Effector memory CD4-positive, alpha-beta T cell (primary cell): ENCODE results near the gene UGT1A5.

Experiments used
- DNase-seq, 3 donors: peaks; one replicate each; pipeline ENCODE4 v3.0.0-alpha.2; 2020
- H3K27ac ChIP-seq: 2 replicates; pipeline ENCODE4 v1.7.0; 2013; ENCODE audit warnings: mild to moderate bottlenecking, low read length, moderate library complexity; ENCODE audit not compliant: insufficient read depth, poor library complexity, severe bottlenecking
- H3K27me3 ChIP-seq: replicated peaks from 2 replicates; pipeline ENCODE4 v1.7.0; 2013; ENCODE audit warnings: mild to moderate bottlenecking, low read length; ENCODE audit not compliant: insufficient read depth, control insufficient read depth, poor library complexity, severe bottlenecking
- H3K36me3 ChIP-seq: 2 replicates; pipeline ENCODE4 v1.7.0; 2013; ENCODE audit warnings: mild to moderate bottlenecking, low read length, moderate library complexity; ENCODE audit not compliant: control insufficient read depth, insufficient read depth
- H3K4me1 ChIP-seq: 2 replicates; pipeline ENCODE4 v1.7.0; 2013; ENCODE audit warnings: low read length, mild to moderate bottlenecking; ENCODE audit not compliant: control insufficient read depth, insufficient read depth, poor library complexity, severe bottlenecking
- H3K4me3 ChIP-seq: 2 replicates; pipeline ENCODE4 v1.7.0; 2013; ENCODE audit warnings: low read length, low read depth, mild to moderate bottlenecking; ENCODE audit not compliant: insufficient read depth, poor library complexity, severe bottlenecking
- H3K9me3 ChIP-seq: 2 replicates; pipeline ENCODE4 v1.7.0; 2013; ENCODE audit warnings: mild to moderate bottlenecking, low read length, moderate library complexity; ENCODE audit not compliant: control insufficient read depth

UGT1A5 gene

DNA sequence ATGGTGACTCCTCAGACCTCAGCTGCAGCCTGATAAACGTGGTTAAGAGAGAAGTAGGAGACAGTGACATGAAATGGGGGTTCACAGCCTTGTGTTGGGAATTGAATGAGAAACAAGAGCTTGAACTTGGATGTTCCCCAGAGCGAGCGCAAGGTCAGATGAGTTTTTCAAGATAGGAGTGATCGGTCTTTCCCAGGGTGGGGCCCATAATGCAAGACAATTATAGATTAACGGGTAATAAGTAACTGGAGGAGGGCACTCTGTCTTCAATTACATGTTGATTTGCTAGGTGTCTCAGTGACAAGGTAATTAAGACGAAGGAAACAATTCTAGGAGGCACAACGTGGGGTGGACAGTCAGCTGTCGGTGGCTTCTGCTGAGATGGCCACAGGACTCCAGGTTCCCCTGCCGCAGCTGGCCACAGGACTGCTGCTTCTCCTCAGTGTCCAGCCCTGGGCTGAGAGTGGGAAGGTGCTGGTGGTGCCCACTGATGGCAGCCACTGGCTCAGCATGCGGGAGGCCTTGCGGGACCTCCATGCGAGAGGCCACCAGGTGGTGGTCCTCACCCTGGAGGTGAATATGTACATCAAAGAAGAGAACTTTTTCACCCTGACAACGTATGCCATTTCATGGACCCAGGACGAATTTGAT lies at the start of gene UGT1A5:
TSS of gene UGT1A5 (plus strand) at position 297 of the 651 bp plus-strand sequence. CDS start at position 382, 85 bp downstream.
- Histone ChIP-seq H3K27ac (no peak within 1 kb of the TSS), H3K4me1 (no peaks in the 10 kb centered on the region), H3K4me3 (no peak within 1 kb of the TSS), H3K36me3 (no peaks in the 10 kb centered on the region), H3K9me3 (no peaks in the 10 kb centered on the region), H3K27me3 (peaks cover 5% of the 10 kb centered on the region)
- DNase-seq: no peak

DNA sequence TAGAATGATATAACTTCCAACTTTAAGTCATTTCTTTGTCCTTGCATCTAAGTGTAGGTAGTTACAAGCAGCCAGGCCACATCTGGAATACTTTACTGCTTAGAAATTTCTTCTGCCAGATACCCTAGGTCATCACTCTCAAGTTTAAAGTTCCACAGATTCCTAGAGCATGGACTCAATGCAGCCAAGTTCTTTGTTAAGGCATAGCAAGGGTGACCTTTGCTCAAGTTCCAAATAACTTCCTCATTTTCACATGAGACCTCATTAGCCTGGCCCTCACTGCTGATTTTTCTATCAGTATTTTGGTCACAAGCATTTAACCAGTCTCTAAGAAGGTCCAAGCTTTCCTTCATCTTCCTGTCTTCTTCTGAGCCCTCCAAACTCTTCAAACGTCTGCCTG lies 48.8 kb upstream of the UGT1A5 start:
- H3K36me3 ChIP-seq: no peaks in the 10 kb centered on the region
- H3K27me3 ChIP-seq: no peaks in the 10 kb centered on the region
- H3K9me3 ChIP-seq: no peaks in the 10 kb centered on the region
- H3K4me3 ChIP-seq: no peak overlapping the region
- no peaks in the 10 kb centered on the region for H3K4me1 ChIP-seq
- no peak for DNase-seq
- H3K27ac ChIP-seq: no peak overlapping the region

DNA sequence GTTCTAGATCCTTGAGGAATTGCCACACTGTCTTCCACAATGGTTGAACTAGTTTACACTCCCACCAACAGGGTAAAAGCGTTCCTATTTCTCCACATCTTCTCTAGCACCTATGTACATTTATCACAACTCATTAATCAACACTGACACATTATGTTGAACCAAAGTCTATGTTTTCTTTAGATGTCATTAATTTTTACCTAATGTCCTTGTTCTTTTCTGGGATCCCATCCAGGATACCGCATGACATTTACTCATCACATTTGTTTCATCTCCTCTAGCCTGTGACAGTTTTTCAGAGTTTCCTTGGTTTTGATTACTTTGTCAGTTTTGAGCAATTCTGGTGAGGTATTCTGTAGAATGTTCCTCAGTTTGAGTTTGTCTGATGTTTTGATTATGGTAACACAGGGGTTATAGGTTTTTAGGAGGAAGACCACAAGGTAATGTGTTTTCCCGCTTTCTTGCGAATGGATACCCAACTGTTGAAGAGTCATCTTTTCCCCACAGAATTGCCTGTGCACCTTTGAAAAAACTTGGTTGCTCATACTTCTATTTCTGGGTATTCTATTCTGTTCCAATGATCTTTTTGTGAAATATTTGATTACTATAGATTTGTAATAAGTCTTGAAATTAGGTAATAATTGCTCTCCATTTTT lies 44.0 kb upstream of the UGT1A5 start:
- H3K27me3 ChIP-seq: no peaks in the 10 kb centered on the region
- no peak for DNase-seq
- no peak overlapping the region for H3K4me3 ChIP-seq
- H3K4me1 ChIP-seq: no peaks in the 10 kb centered on the region
- H3K9me3 ChIP-seq: no peaks in the 10 kb centered on the region
- no peak overlapping the region for H3K27ac ChIP-seq
- H3K36me3 ChIP-seq: no peaks in the 10 kb centered on the region

DNA sequence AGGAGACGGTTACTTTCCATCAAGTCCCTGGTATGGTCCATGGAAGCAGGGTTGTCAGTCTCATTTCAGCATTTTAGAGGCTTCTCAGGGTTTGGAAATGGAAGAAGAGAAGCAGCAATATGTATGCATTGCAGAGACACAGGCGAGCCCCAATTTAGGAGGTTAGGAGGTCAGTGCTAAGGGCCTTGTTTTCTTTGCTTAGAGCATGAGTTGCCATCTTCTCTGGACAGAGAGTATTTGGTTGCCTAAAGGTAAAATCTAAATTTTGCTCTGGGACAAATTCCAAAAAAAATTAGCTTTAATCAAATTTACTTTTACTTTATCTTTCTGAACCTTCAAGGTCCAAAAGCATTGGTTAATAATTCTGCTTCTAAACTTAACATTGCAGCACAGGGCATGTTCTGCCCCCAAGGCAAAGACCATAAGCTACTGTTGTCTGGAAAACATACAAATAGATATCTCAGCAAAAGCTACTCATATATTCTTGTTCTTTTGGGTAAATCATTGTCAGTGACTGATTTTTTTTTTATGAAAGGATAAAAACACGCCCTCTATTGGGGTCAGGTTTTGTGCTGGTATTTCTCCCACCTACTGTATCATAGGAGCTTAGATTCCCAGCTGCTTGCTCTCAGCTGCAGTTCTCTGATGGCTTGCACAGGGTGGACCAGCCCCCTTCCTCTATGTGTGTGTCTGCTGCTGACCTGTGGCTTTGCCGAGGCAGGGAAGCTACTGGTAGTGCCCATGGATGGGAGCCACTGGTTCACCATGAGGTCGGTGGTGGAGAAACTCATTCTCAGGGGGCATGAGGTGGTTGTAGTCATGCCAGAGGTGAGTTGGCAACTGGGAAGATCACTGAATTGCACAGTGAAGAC lies 41.2 kb upstream of the UGT1A5 start, which contains the start of gene UGT1A9:
TSS of gene UGT1A9 (plus strand) at position 609 of the 872 bp plus-strand sequence. CDS start at position 646, 37 bp downstream.
- DNase-seq: no peak
- no peaks in the 10 kb centered on the region for H3K36me3 ChIP-seq
- H3K27me3 ChIP-seq: no peaks in the 10 kb centered on the region
- H3K27ac ChIP-seq: no peak within 1 kb of the TSS
- no peaks in the 10 kb centered on the region for H3K4me1 ChIP-seq
- no peaks in the 10 kb centered on the region for H3K9me3 ChIP-seq
- H3K4me3 ChIP-seq: no peak within 1 kb of the TSS

DNA sequence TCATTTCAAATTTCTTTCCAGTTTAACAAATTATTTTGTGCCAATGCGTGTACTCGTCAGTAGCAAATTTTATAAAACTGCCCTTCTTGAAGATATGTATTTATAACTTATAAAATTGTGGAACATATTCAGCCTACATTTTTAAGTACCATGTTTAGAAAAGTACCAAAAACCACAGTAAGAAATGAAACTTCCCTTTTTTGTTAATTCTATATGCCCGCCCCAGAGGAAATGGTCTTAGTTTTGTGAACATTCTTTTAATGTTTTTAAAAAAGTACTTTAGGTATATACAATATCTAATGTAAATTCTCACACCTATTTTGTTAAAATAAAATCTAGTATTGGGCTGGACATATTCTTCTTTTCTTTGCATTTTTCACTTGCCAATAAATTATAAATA lies 39.8 kb upstream of the UGT1A5 start:
- DNase-seq: no peak
- no peak overlapping the region for H3K4me3 ChIP-seq
- H3K27me3 ChIP-seq: no peaks in the 10 kb centered on the region
- no peaks in the 10 kb centered on the region for H3K4me1 ChIP-seq
- no peak overlapping the region for H3K27ac ChIP-seq
- no peaks in the 10 kb centered on the region for H3K9me3 ChIP-seq
- H3K36me3 ChIP-seq: no peaks in the 10 kb centered on the region

DNA sequence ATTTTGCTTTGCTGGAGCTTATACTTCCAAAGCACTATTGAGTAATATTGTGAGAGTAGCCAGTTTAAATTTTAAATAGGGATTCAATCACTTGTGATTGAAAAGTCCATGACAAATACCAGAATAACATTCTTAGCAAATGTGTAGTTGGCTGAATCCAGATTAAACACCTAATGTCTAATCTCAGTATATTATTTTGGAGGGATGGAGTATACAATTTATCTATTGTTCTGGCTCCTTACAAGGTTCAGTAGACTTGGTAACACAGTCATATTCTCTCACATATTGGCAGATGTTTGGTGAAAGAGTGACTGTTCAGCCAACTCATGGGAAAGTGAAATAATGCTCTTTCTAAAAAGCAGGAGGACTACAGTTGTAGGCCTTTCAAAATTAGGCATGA lies 38.8 kb upstream of the UGT1A5 start:
- H3K27ac ChIP-seq: no peak overlapping the region

DNA sequence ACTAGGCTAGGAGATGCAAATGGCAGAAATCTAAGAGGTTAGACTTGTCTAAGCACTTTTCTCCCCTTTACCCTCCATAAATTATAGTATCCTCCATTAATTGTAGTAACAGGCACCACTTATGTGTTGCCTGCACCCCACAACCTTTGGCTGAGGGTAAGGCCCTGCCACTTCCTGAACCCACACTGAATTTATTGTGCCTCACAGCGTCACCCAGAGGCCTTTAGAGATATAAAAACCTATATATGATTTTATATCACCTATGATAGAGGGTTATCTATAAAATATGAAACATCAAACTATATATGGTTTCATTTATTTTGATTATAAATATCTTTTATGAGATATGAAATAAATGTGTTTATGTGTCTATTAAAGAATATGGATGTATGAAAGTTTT lies 38.4 kb upstream of the UGT1A5 start:
- H3K4me3 ChIP-seq: no peak overlapping the region
- H3K27ac ChIP-seq: no peak overlapping the region
- H3K36me3 ChIP-seq: no peaks in the 10 kb centered on the region
- H3K9me3 ChIP-seq: no peaks in the 10 kb centered on the region
- H3K4me1 ChIP-seq: no peaks in the 10 kb centered on the region
- no peak for DNase-seq
- no peaks in the 10 kb centered on the region for H3K27me3 ChIP-seq

More for the DNA sequence above, 38.8 kb upstream of the UGT1A5 start:
- H3K9me3 ChIP-seq: no peaks in the 10 kb centered on the region
- no peaks in the 10 kb centered on the region for H3K27me3 ChIP-seq
- no peak for DNase-seq
- no peaks in the 10 kb centered on the region for H3K4me1 ChIP-seq
- H3K4me3 ChIP-seq: no peak overlapping the region
- no peaks in the 10 kb centered on the region for H3K36me3 ChIP-seq

DNA sequence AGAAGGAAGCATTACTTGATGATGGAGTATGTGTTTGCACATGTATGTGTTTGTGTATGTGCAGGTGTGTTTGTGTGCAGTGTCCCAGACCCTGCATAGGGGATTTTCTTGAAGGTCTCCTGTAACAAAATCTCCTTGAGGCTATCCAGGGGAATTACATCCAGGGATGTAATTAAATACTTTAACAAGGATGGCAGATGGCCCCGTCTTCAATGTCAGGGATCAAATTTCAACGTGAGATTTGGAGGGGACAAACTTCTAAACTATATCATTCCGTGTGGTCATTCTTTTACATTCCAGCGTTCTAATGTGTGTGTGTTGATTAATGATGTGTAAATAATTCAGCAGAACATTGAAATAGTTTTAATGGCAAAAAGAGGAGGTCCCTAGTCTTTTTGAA lies 37.7 kb upstream of the UGT1A5 start:
- no peaks in the 10 kb centered on the region for H3K4me1 ChIP-seq

DNA sequence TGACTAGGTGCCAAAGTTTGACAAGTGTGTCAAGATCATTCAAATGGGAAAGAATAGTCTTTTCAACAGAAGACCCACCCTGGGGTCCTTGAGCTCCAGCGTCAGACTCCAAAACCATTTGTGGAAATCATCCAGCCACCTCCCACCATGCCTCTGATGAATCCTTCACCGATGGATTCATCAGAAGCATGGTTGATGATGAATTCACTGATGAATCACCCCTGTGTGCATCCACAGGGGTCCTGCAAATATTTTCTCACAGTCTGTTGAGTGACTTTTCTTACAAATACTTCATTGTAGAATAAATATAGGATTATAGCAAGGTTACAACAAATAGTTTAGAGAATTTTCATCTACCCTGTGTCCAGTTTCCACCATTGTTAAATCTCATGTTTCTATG lies 36.7 kb upstream of the UGT1A5 start:
- DNase-seq: no peak
- H3K36me3 ChIP-seq: no peaks in the 10 kb centered on the region
- H3K9me3 ChIP-seq: no peaks in the 10 kb centered on the region
- H3K4me3 ChIP-seq: no peak overlapping the region
- H3K4me1 ChIP-seq: no peaks in the 10 kb centered on the region
- no peak overlapping the region for H3K27ac ChIP-seq
- H3K27me3 ChIP-seq: no peaks in the 10 kb centered on the region

More for the DNA sequence above, 37.7 kb upstream of the UGT1A5 start:
- Histone ChIP-seq H3K27ac (no peak overlapping the region), H3K9me3 (no peaks in the 10 kb centered on the region), H3K27me3 (no peaks in the 10 kb centered on the region), H3K36me3 (no peaks in the 10 kb centered on the region), H3K4me3 (no peak overlapping the region)
- DNase-seq: no peak

DNA sequence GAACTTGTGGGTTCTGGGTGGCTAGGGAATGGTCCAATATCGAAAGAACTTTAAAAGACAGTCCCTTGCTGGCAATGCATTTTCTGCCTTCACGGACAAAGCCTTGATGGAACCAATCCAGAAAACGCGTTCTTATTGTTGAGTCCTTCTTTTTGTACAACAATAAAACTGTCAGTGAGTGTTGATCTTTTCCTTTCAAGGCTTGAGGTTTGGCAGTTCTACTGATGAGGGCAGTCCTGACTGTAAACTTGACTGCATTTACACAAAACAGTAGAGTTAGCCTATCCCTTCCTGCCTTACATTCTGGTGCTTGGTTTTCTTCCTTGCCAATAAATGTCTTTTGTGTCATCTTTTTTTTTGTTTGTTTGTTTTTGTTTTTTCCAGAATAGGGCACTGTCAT lies 33.5 kb upstream of the UGT1A5 start:
- Histone ChIP-seq H3K4me3 (no peak overlapping the region), H3K27me3 (no peaks in the 10 kb centered on the region), H3K4me1 (no peaks in the 10 kb centered on the region), H3K9me3 (no peaks in the 10 kb centered on the region), H3K27ac (no peak overlapping the region), H3K36me3 (no peaks in the 10 kb centered on the region)
- no peak for DNase-seq
